ENCODE data around the gene GRAMD2B. TPM values are rescaled to one million over a fixed set of nuclear protein-coding genes. Genes with fewer than 3 reads are reported as not detected.

The GRAMD2B gene
- total RNA-seq, 1 experiment from 2014 or later = 6.7 TPM

DNA sequence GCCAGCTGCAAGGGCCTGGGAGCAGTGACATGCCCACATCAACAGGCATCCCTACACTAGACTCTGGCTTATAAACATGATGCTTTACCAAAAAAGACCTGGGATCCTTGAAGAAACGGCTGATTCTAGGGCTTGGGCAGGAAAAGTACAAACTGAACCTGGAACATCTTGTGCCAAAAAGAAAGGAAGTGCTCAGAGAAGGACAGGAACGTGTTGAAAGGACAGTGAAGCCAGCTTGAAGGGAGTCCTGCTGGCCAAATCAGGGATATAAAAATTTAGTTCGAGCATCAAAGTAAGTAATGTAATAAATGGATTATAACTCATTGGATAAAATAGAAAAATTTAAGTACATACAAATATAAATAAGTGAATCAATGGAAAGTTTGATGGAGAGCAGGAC is 113.7 kb downstream of the GRAMD2B start:
- Histone ChIP-seq H4K91ac (ENCODE audit: insufficient read length, low read depth, low read length) (no peak overlapping the region), H3K4me1 (ENCODE audit: insufficient read depth, low read length) (no peaks in the 10 kb centered on the region; the same call in 1 of the 2 replicates), H2BK12ac (ENCODE audit: insufficient read length, low read depth, low read length) (no peak overlapping the region), H2BK5ac (ENCODE audit: insufficient read length, low read length) (no peak overlapping the region), H3K56ac (ENCODE audit: insufficient read length, low read depth, low read length) (no peak overlapping the region), H3K18ac (ENCODE audit: insufficient read length, low read depth, low read length) (no peak overlapping the region), H4K8ac (replicated peaks; ENCODE audit: insufficient read length, low read depth, low read length) (no peak overlapping the region), H3K23me2 (ENCODE audit: insufficient read length, low read depth, low read length, poor library complexity, severe bottlenecking) (no peaks in the 10 kb centered on the region), H2AFZ (ENCODE audit: low read length) (no peak overlapping the region), H3K79me1 (ENCODE audit: insufficient read depth, low read depth, low read length, poor library complexity, severe bottlenecking) (no peaks in the 10 kb centered on the region), H3K4me2 (ENCODE audit: insufficient read depth, insufficient read length, low read length) (no peak overlapping the region), H2BK20ac (ENCODE audit: low read depth, low read length, poor library complexity, severe bottlenecking) (no peak overlapping the region), H3K79me2 (ENCODE audit: insufficient read depth, low read length) (no peaks in the 10 kb centered on the region), H3K4ac (ENCODE audit: low read depth, low read length) (no peak overlapping the region), H2BK15ac (ENCODE audit: low read depth, low read length) (no peak overlapping the region), H3K27me3 (ENCODE audit: insufficient read depth, low read length) (no peaks in the 10 kb centered on the region), H3K27ac (ENCODE audit: insufficient read length, low read depth, low read length) (no peak overlapping the region), H3K23ac (ENCODE audit: insufficient read length, low read depth, low read length) (no peak overlapping the region), H4K20me1 (ENCODE audit: control insufficient read depth, insufficient read depth, insufficient read length) (no peaks in the 10 kb centered on the region), H3T11ph (ENCODE audit: low read length) (no peak overlapping the region), H3K9me3 (ENCODE audit: control insufficient read depth, low read depth, low read length) (no peaks in the 10 kb centered on the region), H3K14ac (ENCODE audit: insufficient read depth, low read length) (no peak overlapping the region), H4K5ac (ENCODE audit: insufficient read length, low read depth, low read length) (no peak overlapping the region), H3K9ac (ENCODE audit: extremely low read depth, insufficient read length, low read length) (no peak overlapping the region), H2BK120ac (ENCODE audit: low read depth, low read length, poor library complexity, severe bottlenecking) (no peak overlapping the region), H2AK5ac (ENCODE audit: insufficient read length, low read length) (no peak overlapping the region)
- no CpG with 5 or more reads among the region's 3 CpGs for WGBS (ENCODE audit: extremely low coverage, insufficient read length, low lambda C conversion rate)
- H3K4me1 Mint-ChIP-seq = no peaks in the 10 kb centered on the region; a peak in 1 of 4 replicates
- 0 out of 7 replicates have a peak overlapping the region, but pooled peaks of 1 of the 3 experiments have one; percentile 11 for H3K27ac Mint-ChIP-seq
- no peak for DNase-seq
- no peaks in the 10 kb centered on the region; a peak in 1 of 7 replicates for H3K36me3 Mint-ChIP-seq (ENCODE audit: insufficient read depth in 1 of 3, low read depth in 3 of 3)
- H3K9me3 Mint-ChIP-seq = no peaks in the 10 kb centered on the region
- H3K4me3 Mint-ChIP-seq = no peak overlapping the region
- TF ChIP-seq, protein P1, sequence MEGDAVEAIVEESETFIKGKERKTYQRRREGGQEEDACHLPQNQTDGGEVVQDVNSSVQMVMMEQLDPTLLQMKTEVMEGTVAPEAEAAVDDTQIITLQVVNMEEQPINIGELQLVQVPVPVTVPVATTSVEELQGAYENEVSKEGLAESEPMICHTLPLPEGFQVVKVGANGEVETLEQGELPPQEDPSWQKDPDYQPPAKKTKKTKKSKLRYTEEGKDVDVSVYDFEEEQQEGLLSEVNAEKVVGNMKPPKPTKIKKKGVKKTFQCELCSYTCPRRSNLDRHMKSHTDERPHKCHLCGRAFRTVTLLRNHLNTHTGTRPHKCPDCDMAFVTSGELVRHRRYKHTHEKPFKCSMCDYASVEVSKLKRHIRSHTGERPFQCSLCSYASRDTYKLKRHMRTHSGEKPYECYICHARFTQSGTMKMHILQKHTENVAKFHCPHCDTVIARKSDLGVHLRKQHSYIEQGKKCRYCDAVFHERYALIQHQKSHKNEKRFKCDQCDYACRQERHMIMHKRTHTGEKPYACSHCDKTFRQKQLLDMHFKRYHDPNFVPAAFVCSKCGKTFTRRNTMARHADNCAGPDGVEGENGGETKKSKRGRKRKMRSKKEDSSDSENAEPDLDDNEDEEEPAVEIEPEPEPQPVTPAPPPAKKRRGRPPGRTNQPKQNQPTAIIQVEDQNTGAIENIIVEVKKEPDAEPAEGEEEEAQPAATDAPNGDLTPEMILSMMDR (conservative IDR thresholded peaks at IDR 0.05) = 0 out of 3 replicates have a peak, but pooled peaks have one; percentile 18
- no peaks in the 10 kb centered on the region for H3K27me3 Mint-ChIP-seq (ENCODE audit: low read depth)
